GM12874 (cell line): Measurements from ENCODE around the gene RAB20.

Source experiments
- TF ChIP-seq, protein P1 (sequence below): IDR thresholded peaks from 2 replicates; pipeline ENCODE4 v1.5.1; 2011; ENCODE audit warnings: low read depth, mild to moderate bottlenecking, control low read depth, low read length, moderate library complexity; ENCODE audit not compliant: insufficient read depth

RAB20 gene

DNA sequence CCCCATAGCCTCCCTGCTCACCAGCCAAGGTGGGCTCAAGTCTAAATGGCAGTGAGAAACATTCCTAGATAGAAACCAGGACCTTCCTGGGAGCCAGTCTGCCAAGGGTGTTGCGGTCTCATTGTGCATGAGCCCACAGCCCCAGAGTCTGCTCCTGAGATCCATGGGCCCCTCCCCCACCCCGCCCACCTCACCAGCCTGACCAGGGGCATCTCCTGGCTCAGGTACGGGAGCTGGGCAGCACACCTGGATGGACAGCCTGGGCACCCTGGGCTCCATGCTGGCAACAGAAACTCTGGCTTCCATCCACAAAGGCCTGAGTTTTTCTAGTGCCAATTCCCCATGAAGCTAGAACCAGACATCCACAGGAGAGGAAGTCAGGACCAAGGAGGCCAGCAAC is 65.6 kb downstream of the RAB20 start:
- TF ChIP-seq, protein P1, sequence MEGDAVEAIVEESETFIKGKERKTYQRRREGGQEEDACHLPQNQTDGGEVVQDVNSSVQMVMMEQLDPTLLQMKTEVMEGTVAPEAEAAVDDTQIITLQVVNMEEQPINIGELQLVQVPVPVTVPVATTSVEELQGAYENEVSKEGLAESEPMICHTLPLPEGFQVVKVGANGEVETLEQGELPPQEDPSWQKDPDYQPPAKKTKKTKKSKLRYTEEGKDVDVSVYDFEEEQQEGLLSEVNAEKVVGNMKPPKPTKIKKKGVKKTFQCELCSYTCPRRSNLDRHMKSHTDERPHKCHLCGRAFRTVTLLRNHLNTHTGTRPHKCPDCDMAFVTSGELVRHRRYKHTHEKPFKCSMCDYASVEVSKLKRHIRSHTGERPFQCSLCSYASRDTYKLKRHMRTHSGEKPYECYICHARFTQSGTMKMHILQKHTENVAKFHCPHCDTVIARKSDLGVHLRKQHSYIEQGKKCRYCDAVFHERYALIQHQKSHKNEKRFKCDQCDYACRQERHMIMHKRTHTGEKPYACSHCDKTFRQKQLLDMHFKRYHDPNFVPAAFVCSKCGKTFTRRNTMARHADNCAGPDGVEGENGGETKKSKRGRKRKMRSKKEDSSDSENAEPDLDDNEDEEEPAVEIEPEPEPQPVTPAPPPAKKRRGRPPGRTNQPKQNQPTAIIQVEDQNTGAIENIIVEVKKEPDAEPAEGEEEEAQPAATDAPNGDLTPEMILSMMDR, result no peak

DNA sequence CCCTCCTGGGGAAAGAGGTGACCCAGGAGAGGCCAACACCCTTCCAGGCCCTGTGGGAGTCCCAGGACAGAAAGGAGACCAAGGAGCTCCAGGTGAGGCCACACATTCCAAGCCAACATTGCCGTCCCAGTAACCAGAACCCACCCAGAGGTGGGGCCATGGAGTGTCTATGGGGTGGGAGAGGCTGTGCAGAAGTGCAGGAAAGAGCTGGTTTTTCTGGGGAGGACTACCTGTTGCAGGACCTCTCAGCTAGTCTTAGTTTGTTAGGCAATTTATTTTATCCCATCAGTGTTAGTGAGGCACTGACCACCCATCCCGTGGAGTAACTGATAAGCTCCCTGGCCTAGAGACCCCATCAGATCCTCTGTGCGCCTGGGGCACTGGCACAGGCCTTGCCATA is 66.1 kb downstream of the RAB20 start:
- TF ChIP-seq, protein P1, result no peak

DNA sequence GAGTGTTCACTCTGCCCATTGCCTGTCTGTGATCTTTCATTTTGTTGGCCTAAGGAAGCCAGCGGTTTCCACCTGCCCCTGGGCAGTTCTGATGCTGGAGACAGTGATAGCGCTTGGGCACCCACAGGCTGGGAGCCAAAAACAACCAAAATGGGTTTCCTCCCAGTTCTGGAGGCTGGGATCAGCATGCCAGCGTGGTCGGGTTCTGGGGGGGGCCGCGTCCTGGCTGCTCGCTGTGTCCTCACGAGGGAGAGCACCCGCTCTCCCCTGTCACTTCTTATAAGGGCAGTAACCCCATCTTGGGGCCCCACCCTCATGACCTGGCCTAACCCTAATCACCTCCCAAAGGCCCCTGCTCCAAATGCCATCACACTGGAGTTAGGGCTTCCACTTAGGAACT is 67.9 kb downstream of the RAB20 start:
- TF ChIP-seq, protein P1, result no peak

DNA sequence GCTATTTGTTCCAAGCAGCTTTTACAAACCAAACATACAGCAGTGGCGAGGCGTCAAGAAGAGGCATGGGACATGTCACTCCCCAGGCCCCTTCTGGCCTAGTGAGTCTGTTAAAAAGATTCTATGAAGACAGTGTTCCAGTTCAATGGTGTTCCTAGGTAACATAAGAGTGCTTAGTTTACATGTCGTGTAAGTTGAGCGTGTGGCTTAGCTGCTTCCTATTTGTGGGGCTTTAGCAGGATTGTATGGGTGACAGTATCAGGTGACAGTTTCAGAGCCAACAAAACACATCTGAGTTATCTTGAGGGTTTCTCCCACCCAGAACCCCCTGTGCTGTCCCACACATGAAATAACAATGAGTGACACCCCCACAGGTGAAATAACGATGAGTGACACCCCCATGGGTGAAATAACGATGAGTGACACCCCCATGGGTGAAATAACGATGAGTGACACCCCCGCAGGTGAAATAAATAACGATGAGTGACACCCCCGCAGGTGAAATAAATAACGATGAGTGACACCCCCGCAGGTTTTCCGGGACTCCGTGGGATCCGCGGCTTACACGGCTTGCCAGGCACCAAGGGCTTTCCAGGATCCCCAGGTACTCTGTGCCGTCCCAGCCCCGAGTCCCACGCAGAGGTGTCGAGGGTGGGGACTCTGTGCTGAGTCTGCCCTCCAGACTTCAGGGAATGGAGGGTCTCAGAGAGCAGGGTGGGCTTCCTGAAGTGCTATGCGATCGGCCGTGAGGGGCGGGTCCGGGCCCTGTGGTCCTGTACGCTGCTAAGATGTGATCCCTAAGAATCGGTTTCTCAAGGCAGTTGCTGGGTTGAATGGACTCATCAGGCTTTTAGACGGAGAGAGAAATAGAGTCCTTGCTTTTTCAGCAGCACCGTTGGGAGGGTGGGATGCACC is 68.6 kb downstream of the RAB20 start:
- TF ChIP-seq, protein P1, result no peak

DNA sequence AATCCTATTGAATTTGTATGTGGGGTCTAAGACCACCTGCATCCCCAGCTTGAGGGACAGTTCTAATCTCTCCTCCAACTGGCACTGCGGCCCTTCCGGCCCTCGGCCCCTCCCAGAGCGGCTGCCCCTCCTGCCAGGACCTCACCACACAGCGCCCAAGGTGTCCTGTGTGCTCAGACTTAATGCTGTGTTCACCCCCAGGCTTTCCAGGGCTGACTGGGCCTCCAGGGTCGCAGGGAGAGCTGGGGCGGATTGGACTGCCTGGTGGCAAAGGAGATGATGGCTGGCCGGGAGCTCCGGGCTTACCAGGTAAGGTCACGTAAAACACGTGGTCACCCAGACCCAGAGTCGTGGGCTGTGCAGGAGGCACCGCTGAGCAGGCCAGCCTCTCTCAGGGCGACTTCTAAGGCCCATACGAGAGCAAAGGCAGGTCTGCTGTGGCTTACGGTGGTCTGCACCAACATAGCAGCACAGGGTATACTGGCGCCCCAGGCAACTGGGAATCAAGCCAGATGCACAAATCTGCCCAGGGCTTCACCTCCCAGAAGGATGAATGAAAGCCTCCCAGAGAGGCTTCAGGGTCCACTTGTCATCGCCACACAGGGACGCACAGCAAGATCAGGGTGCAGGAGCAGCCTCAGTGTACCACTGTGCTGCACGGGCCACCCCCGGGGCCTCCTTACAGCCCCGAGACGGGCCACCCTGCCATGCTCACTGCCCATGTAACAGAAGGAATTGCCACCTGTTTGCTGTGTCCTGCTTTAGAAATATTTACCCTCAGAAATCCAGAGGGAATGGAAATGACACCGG is 69.4 kb downstream of the RAB20 start:
- TF ChIP-seq, protein P1, result no peak

DNA sequence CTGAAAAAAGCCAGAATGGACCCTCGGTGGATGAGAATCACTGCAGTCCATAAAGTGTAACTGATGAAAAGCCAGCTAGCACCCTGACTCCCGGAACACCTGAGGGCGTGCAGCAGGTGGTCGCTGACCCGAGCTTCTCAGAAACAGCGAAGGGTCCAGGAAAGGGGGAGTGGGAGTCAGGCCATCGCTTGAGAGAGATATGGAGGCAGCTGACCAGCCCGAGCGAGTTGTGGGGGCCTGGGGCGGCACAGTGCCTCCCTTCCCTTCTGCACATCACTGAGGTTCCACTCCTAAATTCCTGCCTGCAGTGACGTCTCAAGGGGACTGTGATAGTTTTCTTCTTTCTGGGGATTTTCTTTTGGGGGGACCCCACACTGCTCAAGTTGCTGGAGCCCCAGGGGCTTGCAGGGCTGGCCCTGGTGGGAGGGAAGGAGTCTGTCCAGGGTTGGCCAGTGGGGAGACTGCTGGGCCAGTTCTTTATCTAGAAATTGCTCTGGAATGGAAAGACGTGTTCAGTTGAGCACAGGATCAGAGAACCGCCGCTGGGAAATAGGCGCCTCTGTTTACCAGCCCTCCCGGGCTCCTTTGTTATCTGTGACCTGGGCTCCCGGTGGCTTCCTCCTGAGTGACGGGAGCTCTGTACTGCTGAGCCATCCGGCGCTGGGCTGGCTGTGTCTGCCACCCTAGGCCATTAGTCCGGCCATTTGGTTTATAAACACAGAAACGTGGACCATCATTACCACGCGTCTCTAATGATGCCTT is 71.3 kb downstream of the RAB20 start:
- TF ChIP-seq, protein P1, result no peak
